GM12872 (cell line): ENCODE measurements around the gene CST5.

Source experiments
- CTCF ChIP-seq: IDR thresholded peaks from 3 replicates; pipeline ENCODE4 v1.5.1; 2011; ENCODE audit warnings: low read depth, mild to moderate bottlenecking, low read length, moderate library complexity; ENCODE audit not compliant: insufficient read depth

The CST5 gene

GRCh38 chr20:23879328-23879798, at the start of gene CST5:
Gene CST5 (minus strand): TSS chr20:23879748. CDS start chr20:23879676, 72 bp downstream.
- TF ChIP-seq CTCF: no peak

GRCh38 chr20:23928788-23929187, 49.2 kb upstream of the CST5 start:
- no peak for TF ChIP-seq CTCF

GRCh38 chr20:23928353-23928752, 48.8 kb upstream of the CST5 start:
- TF ChIP-seq CTCF: no peak

- no peak for TF ChIP-seq CTCF
Measured at GRCh38 chr20:23926944-23927872, 47.7 kb upstream of the CST5 start.

GRCh38 chr20:23926526-23926880, 47.0 kb upstream of the CST5 start:
- TF ChIP-seq CTCF: no peak

- no peak for TF ChIP-seq CTCF
Measured at GRCh38 chr20:23925789-23926525, 46.4 kb upstream of the CST5 start.

- no peak for TF ChIP-seq CTCF
Measured at GRCh38 chr20:23924751-23925150, 45.2 kb upstream of the CST5 start.
